Measurements from ENCODE around the gene FZD10.

The FZD10 gene

GRCh38 chr12:130214686-130215395, 52.6 kb downstream of the FZD10 start:
- DNase-seq, result no peak

Measured in activated effector memory CD4-positive, alpha-beta T cell treated with Interleukin-2 at 50 U/mL for 16 hours (primary cell).